ENCODE measurements around the gene PILRA. TPM values are rescaled to one million over a fixed set of nuclear protein-coding genes. Genes with fewer than 3 reads are reported as not detected.
"Not testable (repeated sequence)": the region's sequence is repeated elsewhere in the genome, so short reads cannot be mapped to it uniquely, and the experiment has no call there.

Gene PILRA
- polyA plus RNA-seq, 4 donors, result 4.1 to 6.9 (median 4.9) TPM

- no peak for DNase-seq (ENCODE audit: low read depth in 4 of 4, low spot score in 3 of 4)
Observed at GRCh38 chr7:100357131-100357561, 16.1 kb upstream of the PILRA start.

GRCh38 chr7:100358027-100358856, 15.0 kb upstream of the PILRA start, which contains the start of gene PILRB:
TSS of gene PILRB (plus strand) at chr7:100358117. CDS start at chr7:100358303, 186 bp downstream.
- no peak for DNase-seq (ENCODE audit: low read depth in 4 of 4, low spot score in 3 of 4)

- no peak for DNase-seq (ENCODE audit: low read depth in 4 of 4, low spot score in 3 of 4)
Observed at GRCh38 chr7:100358857-100359212, 14.5 kb upstream of the PILRA start.

GRCh38 chr7:100360135-100360854, 13.0 kb upstream of the PILRA start:
- DNase-seq (ENCODE audit: low read depth in 4 of 4, low spot score in 3 of 4), result no peak

- no peak for DNase-seq (ENCODE audit: low read depth in 4 of 4, low spot score in 3 of 4)
Observed at GRCh38 chr7:100363098-100363497, 10.2 kb upstream of the PILRA start.

GRCh38 chr7:100363797-100364196, 9.5 kb upstream of the PILRA start:
- not testable (repeated sequence) for DNase-seq (ENCODE audit: low read depth in 4 of 4, low spot score in 3 of 4)

GRCh38 chr7:100364480-100364879, 8.8 kb upstream of the PILRA start:
- no peak for DNase-seq (ENCODE audit: low read depth in 4 of 4, low spot score in 3 of 4)

- not testable (repeated sequence) for DNase-seq (ENCODE audit: low read depth in 4 of 4, low spot score in 3 of 4)
Observed at GRCh38 chr7:100365998-100366367, 7.3 kb upstream of the PILRA start.

- no peak for DNase-seq (ENCODE audit: low read depth in 4 of 4, low spot score in 3 of 4)
Observed at GRCh38 chr7:100366411-100367250, 6.7 kb upstream of the PILRA start.

- no peak for DNase-seq (ENCODE audit: low read depth in 4 of 4, low spot score in 3 of 4)
Observed at GRCh38 chr7:100367251-100367620, 6.1 kb upstream of the PILRA start.

GRCh38 chr7:100367676-100368613, 5.3 kb upstream of the PILRA start:
- DNase-seq (ENCODE audit: low read depth in 4 of 4, low spot score in 3 of 4), result no peak

- no peak for DNase-seq (ENCODE audit: low read depth in 4 of 4, low spot score in 3 of 4)
Observed at GRCh38 chr7:100369105-100369504, 4.2 kb upstream of the PILRA start.

- DNase-seq (ENCODE audit: low read depth in 4 of 4, low spot score in 3 of 4), result no peak
Observed at GRCh38 chr7:100370303-100370702, 3.0 kb upstream of the PILRA start.

- no peak for DNase-seq (ENCODE audit: low read depth in 4 of 4, low spot score in 3 of 4)
Observed at GRCh38 chr7:100370746-100371145, 2.5 kb upstream of the PILRA start.

- DNase-seq (ENCODE audit: low read depth in 4 of 4, low spot score in 3 of 4), result no peak
Observed at GRCh38 chr7:100371561-100372171, 1.6 kb upstream of the PILRA start.

- DNase-seq (ENCODE audit: low read depth in 4 of 4, low spot score in 3 of 4), result no peak
Observed at GRCh38 chr7:100372256-100372655, 1.0 kb upstream of the PILRA start.

GRCh38 chr7:100372694-100373093, 593 bp upstream of the PILRA start:
- no peak for DNase-seq (ENCODE audit: low read depth in 4 of 4, low spot score in 3 of 4)

GRCh38 chr7:100373870-100374598, 747 bp downstream of the PILRA start:
- DNase-seq (ENCODE audit: low read depth in 4 of 4, low spot score in 3 of 4), result peak in 1 of 4 donors; percentile 14

GRCh38 chr7:100374601-100375000, 1.3 kb downstream of the PILRA start:
- no peak for DNase-seq (ENCODE audit: low read depth in 4 of 4, low spot score in 3 of 4)
